Stimulated activated CD4-positive, alpha-beta T cell treated with anti-CD3 and anti-CD28 coated beads, Interleukin-4, amount 100 ng/mL, for 1 hour (primary cell): Measurements from ENCODE around the gene IL21R.
A peak's percentile ranks its signal among the peaks of the same experiment; 100 is the strongest.
"Not testable (repeated sequence)": the region's sequence is repeated elsewhere in the genome, so short reads cannot be mapped to it uniquely, and the experiment has no call there.

ENCODE experiments used
- DNase-seq: peaks from one replicate; pipeline ENCODE4 v3.0.0-alpha.2; 2020

IL21R gene

GRCh38 chr16:27428026-27428785 is 26.2 kb downstream of the IL21R start:
- no peak for DNase-seq

DNA sequence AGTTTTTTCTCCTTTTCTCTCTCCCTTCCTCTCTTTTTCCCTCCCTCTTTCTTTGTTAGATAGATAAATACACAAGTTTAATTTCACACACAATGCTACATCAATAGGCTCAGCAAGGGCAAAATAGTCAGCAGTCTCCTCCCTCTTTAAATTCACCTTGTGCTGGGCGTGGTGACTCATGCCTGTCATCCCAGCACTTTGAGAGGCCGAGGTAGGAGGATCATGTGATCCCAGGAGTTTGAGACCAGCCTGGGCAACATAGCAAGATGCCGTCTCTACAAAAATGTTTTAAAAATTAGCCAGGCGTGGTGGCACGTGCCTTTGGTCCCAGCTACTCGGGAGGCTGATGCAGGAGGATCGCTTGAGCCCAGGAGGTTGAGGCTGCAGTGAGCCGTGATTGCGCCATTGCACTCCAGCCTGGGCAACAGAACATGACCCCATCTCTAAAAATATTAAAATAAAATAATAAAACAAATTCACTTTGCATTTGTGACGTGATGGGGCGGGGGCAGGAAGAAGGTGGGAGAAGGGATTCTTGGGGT is 27.4 kb downstream of the IL21R start:
- no peak for DNase-seq

DNA sequence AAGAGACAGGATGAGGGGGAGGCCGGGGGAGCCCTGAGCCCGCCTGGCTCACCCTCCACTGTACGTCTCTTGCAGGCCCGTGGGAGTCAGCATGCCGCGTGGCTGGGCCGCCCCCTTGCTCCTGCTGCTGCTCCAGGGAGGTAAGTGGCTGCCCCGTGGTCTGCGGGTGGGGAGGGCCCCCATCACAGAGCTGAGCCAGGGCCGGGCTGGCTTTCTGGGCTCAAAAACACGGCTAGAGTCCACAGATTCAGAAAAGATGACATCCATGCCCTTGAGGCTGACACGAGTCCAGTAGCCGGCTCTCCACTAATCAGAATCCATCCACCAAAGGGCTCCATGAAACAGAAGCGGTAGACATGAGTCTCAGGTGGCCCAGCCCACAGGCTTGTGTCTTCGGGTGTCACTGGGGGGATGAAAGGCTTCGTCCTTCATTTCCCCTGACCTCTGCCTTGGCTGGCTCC is 28.0 kb downstream of the IL21R start:
- no peak for DNase-seq

DNA sequence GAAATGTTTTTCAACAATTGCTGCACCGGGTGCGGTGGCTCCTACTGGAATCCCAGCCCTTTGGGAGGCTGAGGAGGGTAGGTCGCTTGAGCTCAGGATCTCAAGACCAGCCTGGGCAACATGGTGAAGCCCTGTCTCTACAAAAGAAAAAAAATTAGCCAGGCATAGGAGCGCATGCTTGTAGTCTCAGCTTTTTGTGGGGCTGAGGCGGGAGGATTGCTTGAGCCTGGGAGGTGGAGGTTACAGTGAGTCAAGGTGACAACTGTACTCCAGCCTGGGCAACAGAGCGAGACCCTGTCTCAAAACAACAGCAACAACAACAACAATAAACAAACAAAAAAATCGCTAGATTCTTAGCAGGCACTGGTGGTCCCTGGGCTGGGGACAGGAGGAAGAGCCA is 28.5 kb downstream of the IL21R start:
- no peak for DNase-seq

DNA sequence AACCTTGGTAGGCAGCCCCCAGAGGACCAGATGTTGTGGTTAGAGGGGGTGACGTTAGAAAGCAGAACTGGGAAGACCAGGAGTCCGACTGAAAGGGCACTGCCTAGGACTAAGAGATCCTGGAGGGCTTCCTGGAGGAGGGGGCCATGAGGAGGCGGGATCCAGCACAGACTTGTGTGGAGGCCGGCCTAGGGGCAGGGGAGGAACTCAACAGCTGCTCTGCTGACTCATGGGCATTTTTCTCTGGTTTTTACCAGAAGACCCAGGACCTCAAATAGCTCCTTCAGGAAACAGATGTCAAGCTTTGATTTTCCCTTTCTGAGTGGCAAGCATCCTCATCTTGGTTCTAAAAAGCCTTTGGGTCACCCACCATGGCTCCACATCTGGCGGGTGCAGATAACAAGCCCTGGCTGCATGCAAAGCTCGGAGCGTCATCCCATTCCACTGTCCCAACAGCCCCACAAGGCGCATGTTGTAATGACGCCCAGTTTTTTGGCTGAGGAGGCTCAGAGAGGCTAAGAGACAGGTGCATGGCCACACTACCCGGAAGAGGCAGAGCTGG is 29.0 kb downstream of the IL21R start:
- no peak for DNase-seq

- no peak for DNase-seq
Observed at GRCh38 chr16:27431773-27432532, 30.0 kb downstream of the IL21R start.

GRCh38 chr16:27432558-27432957 is 30.6 kb downstream of the IL21R start:
- no peak for DNase-seq

- DNase-seq: not testable (repeated sequence)
Observed at GRCh38 chr16:27433191-27433590, 31.2 kb downstream of the IL21R start.

- DNase-seq: no peak
Observed at GRCh38 chr16:27433636-27434035, 31.7 kb downstream of the IL21R start.

- no peak for DNase-seq
Observed at GRCh38 chr16:27434141-27435051, 32.4 kb downstream of the IL21R start.

DNA sequence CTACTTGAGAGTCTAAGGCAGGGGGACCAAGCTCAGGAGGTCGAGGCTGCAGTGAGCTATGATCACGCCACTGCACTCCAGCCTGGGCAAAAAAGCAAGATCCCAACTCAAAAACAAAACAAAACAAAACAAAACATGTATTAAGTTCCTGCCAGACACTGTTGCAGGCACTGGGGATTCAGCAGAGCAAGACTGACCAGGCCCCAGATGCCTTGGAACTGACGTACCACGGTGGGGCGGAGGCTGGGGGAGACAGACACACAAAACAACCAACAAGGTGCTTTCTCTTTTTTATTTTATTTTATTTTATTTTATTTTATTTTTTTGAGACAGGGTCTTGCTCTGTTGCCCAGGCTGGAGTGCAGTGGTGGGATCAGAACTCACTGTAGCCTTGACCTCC is 33.2 kb downstream of the IL21R start:
- not testable (repeated sequence) for DNase-seq

DNA sequence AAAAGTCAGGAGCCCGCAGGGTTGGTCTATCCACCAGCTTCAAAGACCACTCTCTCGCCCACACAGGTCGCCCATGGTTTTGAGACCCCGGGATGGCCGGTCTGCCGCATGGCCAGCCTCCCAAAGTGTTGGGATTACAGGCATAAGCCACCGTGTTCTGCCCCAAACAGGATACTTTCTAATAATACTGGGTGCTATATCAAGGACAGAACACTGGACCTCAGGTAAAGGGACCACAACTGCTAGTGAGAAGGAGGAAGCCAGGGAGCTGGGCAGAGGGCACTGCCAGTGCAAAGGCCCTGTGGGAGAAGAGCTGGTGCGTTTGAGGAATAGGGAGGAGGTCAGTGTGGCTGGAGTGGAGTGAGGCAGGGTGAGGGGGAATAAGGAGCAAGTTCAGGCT is 34.1 kb downstream of the IL21R start:
- no peak for DNase-seq

- no peak for DNase-seq
Observed at GRCh38 chr16:27436921-27437650, 35.1 kb downstream of the IL21R start.

- no peak for DNase-seq
Observed at GRCh38 chr16:27437946-27438345, 36.0 kb downstream of the IL21R start.

DNA sequence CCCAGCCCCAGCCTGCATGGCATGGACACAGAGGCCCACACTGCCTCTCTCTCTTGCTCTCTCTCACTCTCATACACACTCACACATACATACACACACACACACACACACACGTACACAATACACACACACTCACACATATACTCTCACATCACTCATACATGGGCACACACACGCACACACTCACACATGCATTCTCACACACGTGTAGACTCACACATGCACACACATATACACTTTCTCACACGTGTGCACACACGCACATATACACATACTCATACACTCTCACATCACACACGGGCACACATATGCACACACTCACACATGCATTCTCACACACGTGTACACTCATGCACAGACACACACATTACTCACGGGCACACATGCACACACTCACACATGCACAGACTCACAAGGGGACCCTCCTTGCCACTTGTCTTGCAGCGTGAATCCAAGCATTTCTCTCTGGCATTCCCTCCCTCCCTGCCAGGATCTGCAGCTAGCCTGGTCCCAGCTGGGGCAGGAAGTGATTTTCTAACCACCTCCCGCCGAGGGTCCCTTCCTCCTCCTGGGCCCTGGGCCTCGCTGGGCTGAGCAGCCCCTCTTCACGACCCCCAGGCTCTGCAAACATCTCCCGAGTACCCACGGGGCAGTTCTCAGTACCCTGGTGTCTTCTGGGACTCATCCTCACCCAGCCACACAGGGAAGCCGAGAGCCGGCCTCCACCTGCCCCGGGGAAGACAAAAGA is 37.5 kb downstream of the IL21R start:
- DNase-seq: no peak

- no peak for DNase-seq
Observed at GRCh38 chr16:27441276-27441675, 39.3 kb downstream of the IL21R start.

GRCh38 chr16:27441998-27442397 is 40.0 kb downstream of the IL21R start:
- DNase-seq: no peak

DNA sequence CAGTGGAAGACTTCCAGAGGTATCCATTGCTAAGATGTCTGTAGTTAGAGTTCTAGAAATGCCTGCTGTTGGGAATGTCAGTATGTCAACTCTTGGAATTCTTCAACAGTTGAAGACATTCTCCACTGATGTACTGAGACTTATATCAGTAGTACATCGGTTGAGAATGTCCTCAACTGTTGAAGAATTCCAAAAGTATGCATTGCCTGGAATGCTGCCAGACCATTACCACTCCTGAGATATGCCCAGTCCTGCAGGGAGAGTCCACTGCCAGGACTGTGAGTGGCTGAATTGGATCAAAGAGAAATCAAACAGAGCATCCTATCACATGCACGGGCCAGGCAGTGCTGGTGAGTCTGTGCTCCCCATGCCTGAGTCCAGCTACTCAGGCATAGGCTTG is 42.0 kb downstream of the IL21R start:
- no peak for DNase-seq

GRCh38 chr16:27444470-27444869 is 42.5 kb downstream of the IL21R start:
- DNase-seq: no peak

- no peak for DNase-seq
Observed at GRCh38 chr16:27445502-27446175, 43.7 kb downstream of the IL21R start.

DNA sequence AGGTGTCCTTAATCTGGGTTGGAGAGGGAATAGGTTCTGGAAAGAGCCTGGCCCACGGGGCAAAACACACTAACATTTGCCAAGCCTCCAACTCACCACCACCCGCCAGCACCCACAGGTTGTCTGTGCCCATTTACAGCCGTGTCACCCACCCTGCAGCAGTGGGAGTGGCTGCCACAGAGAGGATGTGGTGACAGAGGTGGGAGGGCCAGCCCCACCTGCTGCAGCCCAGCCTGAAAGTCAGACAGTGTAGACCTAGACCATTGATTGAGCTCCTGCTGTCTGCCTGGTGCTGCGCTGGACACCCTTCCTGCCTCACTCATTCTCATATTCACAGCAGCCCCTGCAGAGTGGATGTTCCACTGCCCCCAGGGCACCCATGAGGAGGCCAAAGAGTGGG is 44.7 kb downstream of the IL21R start:
- peak; percentile 43 for DNase-seq
